B cell (primary cell): Measurements from ENCODE around the gene MYH7B. TPM values are rescaled to one million over a fixed set of nuclear protein-coding genes. Genes with fewer than 3 reads are reported as not detected.

Experiments used
- ATAC-seq: fragments of 200-7000 bp; cut with Tn5 transposase; one replicate; pipeline ENCODE4 v1.10.0; 2021; ENCODE audit warnings: low read depth, mild to moderate bottlenecking, moderate number of reproducible peaks, moderate library complexity
- CTCF ChIA-PET: fragments of 350-600 bp; sonication (Branson Sonifier 250); formaldehyde crosslinking; loops from one replicate; lab custom pipeline; 2021; ENCODE audit warnings: antibody characterized with exemption, inconsistent platforms; lab: Charles Lee
- POLR2A ChIA-PET: fragments of 350-600 bp; sonication (Branson Sonifier 250); formaldehyde crosslinking; loops from one replicate; lab custom pipeline; 2021; ENCODE audit warnings: antibody characterized with exemption; lab: Charles Lee
- DNase-seq: peaks from one replicate; pipeline ENCODE4 v3.0.0; 2013
- H2AFZ ChIP-seq: 2 replicates; pipeline ENCODE4 v1.6.1; 2012; ENCODE audit warnings: mild to moderate bottlenecking, low read depth, low read length; ENCODE audit not compliant: insufficient read depth, poor library complexity, severe bottlenecking
- H3K27ac ChIP-seq, 2 donors: 1 replicate in 1 of 2; 2 replicates in 1 of 2; pipeline ENCODE4 v1.5.1; 2012 to 2013; ENCODE audit warnings: low read length in 2 of 2, mild to moderate bottlenecking in 2 of 2, moderate library complexity in 1 of 2
- H3K27me3 ChIP-seq, 4 experiments: fragments of 200-600 bp in 1 of 4; sonication (generic) in 1 of 4; replicated peaks in 1 of 4; 1 replicate in 2 of 4; 2 replicates in 2 of 4; pipeline versions ENCODE4 v1.6.1 to v1.7.0; 2013 to 2016; ENCODE audit warnings: low read length in 3 of 4, mild to moderate bottlenecking in 2 of 4, mixed read lengths in 1 of 4, moderate library complexity in 1 of 4; ENCODE audit not compliant: insufficient read depth in 4 of 4, control insufficient read depth in 3 of 4; ENCODE audit errors: control extremely low read depth in 1 of 4
- H3K36me3 ChIP-seq, 2 experiments: replicated peaks in 1 of 2; 1 replicate in 1 of 2; 2 replicates in 1 of 2; pipeline versions ENCODE4 v1.6.1 to v1.7.1; 2013; ENCODE audit warnings: low read length in 1 of 2; ENCODE audit not compliant: insufficient read depth in 2 of 2, control insufficient read depth in 1 of 2; ENCODE audit errors: control extremely low read depth in 1 of 2, extremely low read depth in 1 of 2
- H3K4me1 ChIP-seq, 2 donors: fragments of 200-600 bp in 1 of 2; sonication (generic) in 1 of 2; 1 replicate in 1 of 2; 2 replicates in 1 of 2; pipeline versions ENCODE4 v1.5.1 to v1.6.1; 2013 to 2017; ENCODE audit warnings: low read length in 2 of 2; ENCODE audit not compliant: control insufficient read depth in 2 of 2, insufficient read depth in 2 of 2
- H3K4me2 ChIP-seq: replicated peaks from 2 replicates; pipeline ENCODE3; 2012; ENCODE audit warnings: mild to moderate bottlenecking, low read depth, low read length; ENCODE audit not compliant: poor library complexity, severe bottlenecking
- H3K4me3 ChIP-seq, 5 experiments: fragments of 200-600 bp in 1 of 5; sonication (generic) in 1 of 5; 1 replicate in 3 of 5; 2 replicates in 2 of 5; pipeline versions ENCODE4 v1.5.1 to v1.7.0; 2011 to 2016; ENCODE audit warnings: low read length in 4 of 5, mild to moderate bottlenecking in 4 of 5, low read depth in 2 of 5, control low read depth in 1 of 5, moderate library complexity in 1 of 5; ENCODE audit not compliant: insufficient read depth in 1 of 5; ENCODE audit errors: control extremely low read depth in 1 of 5, extremely low read depth in 1 of 5
- H3K79me2 ChIP-seq: fragments of 200-600 bp; sonication (generic); one replicate; pipeline ENCODE4 v1.6.0; 2016; ENCODE audit warnings: low read length; ENCODE audit not compliant: control insufficient read depth, insufficient read depth
- H3K9ac ChIP-seq: fragments of 200-600 bp; sonication (generic); 2 replicates; pipeline ENCODE4 v1.6.1; 2017; ENCODE audit warnings: mild to moderate bottlenecking, low read length, moderate library complexity
- H3K9me3 ChIP-seq, 3 donors: one replicate each; pipeline versions ENCODE4 v1.6.1 to v1.7.1; 2013; ENCODE audit warnings: low read length in 2 of 3; ENCODE audit not compliant: control insufficient read depth in 2 of 3, insufficient read depth in 1 of 3; ENCODE audit errors: control extremely low read depth in 1 of 3
- H4K20me1 ChIP-seq: 2 replicates; pipeline ENCODE4 v1.6.0; 2012; ENCODE audit warnings: mild to moderate bottlenecking, low read length; ENCODE audit not compliant: insufficient read depth, control insufficient read depth, poor library complexity, severe bottlenecking
- H3K27ac Mint-ChIP-seq: one replicate; pipeline ENCODE4 v1.8.0; 2021; ENCODE audit warnings: mixed read lengths
- H3K27me3 Mint-ChIP-seq: one replicate; pipeline ENCODE4 v1.8.0; 2021; ENCODE audit warnings: mixed read lengths
- H3K4me1 Mint-ChIP-seq: one replicate; pipeline ENCODE4 v1.8.0; 2021; ENCODE audit warnings: mixed read lengths
- H3K4me3 Mint-ChIP-seq: one replicate; pipeline ENCODE4 v1.8.0; 2021; ENCODE audit warnings: mixed read lengths
- H3K9me3 Mint-ChIP-seq: one replicate; pipeline ENCODE4 v1.8.0; 2022; ENCODE audit warnings: mixed read lengths; ENCODE audit not compliant: insufficient read depth
- EZH2 ChIP-seq: IDR thresholded peaks from 2 replicates; pipeline ENCODE4 v1.6.1; 2012; ENCODE audit warnings: borderline replicate concordance, low read depth, mild to moderate bottlenecking, moderate library complexity, low read length; ENCODE audit not compliant: insufficient read depth, poor library complexity, severe bottlenecking
- WGBS: methylation state at CpG from one replicate; pipeline ENCODE4 v1.1.5; 2013; ENCODE audit warnings: missing lambda C conversion rate; ENCODE audit not compliant: insufficient coverage; 5-methylcytosine and 5-hydroxymethylcytosine counted together
- intact Hi-C: fragments of 100-400 bp; cut with micrococcal nuclease; formaldehyde crosslinking; loops from one replicate; pipeline ENCODE4 v1.10.0; 2022
- polyA plus RNA-seq: library from polyadenylated mRNA; depleted of rRNA; stranded (reverse); fragments of >200 nt; gene quantifications from 2 replicates; pipeline ENCODE4 v1.2.3, GENCODE V29; 2012
- total RNA-seq, 2 donors: library from RNA; stranded (reverse); fragments of 120-200 nt in 1 of 2; gene quantifications; 1 replicate in 1 of 2; 2 replicates in 1 of 2; pipeline versions ENCODE4 v1.2.3 to v1.2.4, GENCODE V29; 2013 to 2022
- TF ChIP-seq, protein P1 (sequence below): fragments of 200-600 bp; IDR thresholded peaks from one replicate; pipeline ENCODE4 v1.8.0; 2022; ENCODE audit warnings: antibody characterized with exemption, mild to moderate bottlenecking

Gene MYH7B
- total and polyA plus RNA-seq, 2 donors (not counting 1 experiment from before 2014, with no cell fraction given), result 0.79 to 1.2 TPM

DNA sequence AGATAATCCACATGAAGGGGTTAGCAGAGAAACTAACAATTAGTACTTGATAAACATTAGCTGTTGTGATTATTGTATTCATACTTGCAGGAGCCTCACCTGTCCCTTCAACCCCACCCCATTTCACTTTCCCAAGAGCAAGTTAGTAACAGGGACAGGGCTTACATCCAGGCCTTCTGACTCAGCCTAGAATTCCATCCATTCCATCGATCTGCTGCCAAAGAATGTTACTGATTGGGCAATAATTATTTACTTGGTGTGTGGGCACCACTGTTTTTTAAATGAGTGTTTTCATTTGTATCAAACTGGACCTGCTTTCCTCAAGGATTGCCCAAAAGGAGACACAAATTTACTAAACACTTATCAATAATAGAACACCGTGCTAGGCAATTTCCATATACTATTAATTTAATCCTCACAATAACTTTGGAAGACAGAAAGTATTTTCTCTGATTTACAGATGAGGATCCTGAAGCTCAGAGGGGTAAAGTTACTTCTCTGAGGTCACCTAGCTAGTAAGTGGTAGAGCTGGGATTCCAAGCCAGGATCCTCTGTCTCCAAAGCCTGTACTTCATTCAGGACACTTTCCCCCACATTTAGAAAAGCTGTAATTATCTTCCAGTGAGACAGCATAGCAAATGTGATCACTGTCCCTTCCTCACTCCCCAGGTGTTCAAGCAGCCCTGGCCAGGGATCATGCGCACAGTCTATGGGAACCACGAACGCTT, 32.9 kb upstream of the MYH7B start:
- Histone ChIP-seq H3K4me2 (no peak overlapping the region), H3K27me3 (no peaks in the 10 kb centered on the region), H4K20me1 (no peaks in the 10 kb centered on the region), H3K79me2 (no peaks in the 10 kb centered on the region), H3K4me1 (no peaks in the 10 kb centered on the region), H2AFZ (no peak overlapping the region), H3K9me3 (no peaks in the 10 kb centered on the region), H3K4me3 (no peak overlapping the region), H3K36me3 (peaks cover 0 to 2% of the 10 kb centered on the region in 2 experiments), H3K9ac (no peak overlapping the region), H3K27ac (no peak overlapping the region)
- Mint-ChIP-seq H3K27ac (no peak overlapping the region), H3K9me3 (no peaks in the 10 kb centered on the region), H3K4me3 (no peak overlapping the region), H3K27me3 (no peaks in the 10 kb centered on the region), H3K4me1 (no peaks in the 10 kb centered on the region)
- intact Hi-C loops, result no loop called here
- CTCF ChIA-PET, result interaction anchor here (1.1 kb wide), 1 partner anchor 10 kb away, joined by 3 read pairs; no protein-coding TSS in a partner anchor
- POLR2A ChIA-PET, result no interaction called here
- no peak for ATAC-seq
- no CpG with 5 or more reads among the region's 5 CpGs for WGBS
- TF ChIP-seq, protein P1, sequence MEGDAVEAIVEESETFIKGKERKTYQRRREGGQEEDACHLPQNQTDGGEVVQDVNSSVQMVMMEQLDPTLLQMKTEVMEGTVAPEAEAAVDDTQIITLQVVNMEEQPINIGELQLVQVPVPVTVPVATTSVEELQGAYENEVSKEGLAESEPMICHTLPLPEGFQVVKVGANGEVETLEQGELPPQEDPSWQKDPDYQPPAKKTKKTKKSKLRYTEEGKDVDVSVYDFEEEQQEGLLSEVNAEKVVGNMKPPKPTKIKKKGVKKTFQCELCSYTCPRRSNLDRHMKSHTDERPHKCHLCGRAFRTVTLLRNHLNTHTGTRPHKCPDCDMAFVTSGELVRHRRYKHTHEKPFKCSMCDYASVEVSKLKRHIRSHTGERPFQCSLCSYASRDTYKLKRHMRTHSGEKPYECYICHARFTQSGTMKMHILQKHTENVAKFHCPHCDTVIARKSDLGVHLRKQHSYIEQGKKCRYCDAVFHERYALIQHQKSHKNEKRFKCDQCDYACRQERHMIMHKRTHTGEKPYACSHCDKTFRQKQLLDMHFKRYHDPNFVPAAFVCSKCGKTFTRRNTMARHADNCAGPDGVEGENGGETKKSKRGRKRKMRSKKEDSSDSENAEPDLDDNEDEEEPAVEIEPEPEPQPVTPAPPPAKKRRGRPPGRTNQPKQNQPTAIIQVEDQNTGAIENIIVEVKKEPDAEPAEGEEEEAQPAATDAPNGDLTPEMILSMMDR, result no peak
- no peak for TF ChIP-seq EZH2
- DNase-seq, result no peak

DNA sequence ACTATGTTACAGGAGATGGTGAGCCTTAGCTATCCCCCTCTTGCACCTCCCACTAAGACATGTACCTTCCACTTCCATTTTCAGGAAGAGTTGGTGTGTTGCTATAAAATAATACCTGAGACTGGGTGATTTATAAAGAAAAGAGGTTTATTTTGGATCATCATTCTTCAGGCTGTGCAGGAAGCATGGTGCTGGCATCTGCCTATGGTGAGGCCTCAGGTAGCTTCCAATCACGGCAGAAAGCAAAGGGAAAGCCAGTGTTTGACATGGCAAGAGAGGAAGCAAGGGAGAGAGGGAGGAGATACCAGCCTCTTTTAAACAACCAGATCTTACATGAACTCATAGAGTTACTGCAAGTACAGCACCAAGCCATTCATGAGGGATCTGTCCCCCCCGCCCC, 32.3 kb upstream of the MYH7B start:
- Histone ChIP-seq H2AFZ (no peak overlapping the region), H3K27me3 (no peaks in the 10 kb centered on the region), H4K20me1 (no peaks in the 10 kb centered on the region), H3K9me3 (no peaks in the 10 kb centered on the region), H3K4me1 (no peaks in the 10 kb centered on the region), H3K4me3 (no peak overlapping the region), H3K79me2 (no peaks in the 10 kb centered on the region), H3K27ac (no peak overlapping the region), H3K36me3 (peaks cover 0 to 2% of the 10 kb centered on the region in 2 experiments), H3K9ac (no peak overlapping the region), H3K4me2 (no peak overlapping the region)
- intact Hi-C loops, result no loop called here
- ATAC-seq (no peak), DNase-seq (no peak)
- TF ChIP-seq, protein P1, result no peak
- no peak for TF ChIP-seq EZH2
- POLR2A ChIA-PET, result no interaction called here
- Mint-ChIP-seq H3K27ac (no peak overlapping the region), H3K4me1 (no peaks in the 10 kb centered on the region), H3K9me3 (no peaks in the 10 kb centered on the region), H3K4me3 (no peak overlapping the region), H3K27me3 (no peaks in the 10 kb centered on the region)
- WGBS, result no CpG with 5 or more reads among the region's 2 CpGs
- CTCF ChIA-PET, result no interaction called here
